NCI-H524 (cell line): ENCODE results near the gene PRDM1.

ENCODE experiments used
- DNase-seq, 2 experiments: peaks; one replicate each; lab custom pipeline; 2025; lab: John Stamatoyannopoulos, UW

PRDM1 gene

DNA sequence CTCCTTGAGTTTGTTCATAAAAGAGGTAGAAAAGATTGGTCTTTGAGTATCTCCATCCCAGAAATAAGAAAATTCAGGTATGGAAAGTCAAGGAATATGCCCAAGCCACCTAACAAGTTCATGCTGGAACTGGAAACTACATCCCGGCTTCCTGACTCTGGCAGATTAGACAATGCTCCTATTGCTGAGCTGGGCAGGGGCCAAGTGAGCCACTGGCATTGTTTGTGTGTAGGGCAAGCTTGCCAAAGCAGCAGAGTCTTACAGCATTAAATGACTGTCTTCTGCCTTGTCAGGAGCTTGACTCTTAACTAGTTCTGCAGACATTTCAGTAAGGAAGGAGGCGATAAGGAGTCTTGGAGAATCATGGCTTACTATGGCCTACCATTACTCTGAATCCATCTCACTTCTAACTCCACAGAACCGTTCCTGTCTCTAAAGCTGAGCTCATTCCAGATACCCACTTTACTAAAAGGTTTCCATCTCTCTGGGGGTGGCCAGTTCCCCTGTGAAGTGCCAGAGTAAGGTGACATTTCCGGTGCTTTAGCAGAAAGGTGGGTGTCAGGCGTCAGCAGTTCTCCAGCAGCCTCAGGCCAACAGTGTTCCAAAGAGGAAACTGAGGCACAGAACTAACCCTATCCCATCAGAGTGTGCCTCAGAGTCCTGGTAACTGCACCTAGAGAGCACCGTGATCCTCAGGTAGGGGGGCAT is 30.1 kb downstream of the PRDM1 start:
- no peak for DNase-seq

DNA sequence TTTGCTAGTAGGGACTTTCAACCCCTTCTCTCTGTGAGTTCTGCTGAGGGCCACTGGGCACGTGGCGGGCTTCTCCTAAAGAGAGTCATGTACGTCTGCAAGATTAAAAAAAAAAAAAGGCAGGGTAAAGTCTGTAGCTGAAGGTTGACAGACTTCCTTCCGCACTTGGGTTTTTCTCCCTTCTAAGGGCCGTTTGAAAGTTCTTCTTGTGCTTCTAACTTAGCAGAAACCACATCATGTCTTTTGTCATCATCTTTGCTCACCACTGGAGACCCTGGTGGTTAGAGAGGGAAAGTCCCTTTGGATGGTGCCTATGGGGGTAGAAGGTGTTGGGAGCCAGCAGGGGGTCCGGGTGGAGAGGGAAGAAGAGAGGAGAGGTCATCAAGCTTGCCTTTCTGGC is 31.4 kb downstream of the PRDM1 start:
- DNase-seq: no peak

- DNase-seq: no peak
Observed at GRCh38 chr6:106118835-106119431, 32.8 kb downstream of the PRDM1 start.

- no peak for DNase-seq
Observed at GRCh38 chr6:106119546-106119945, 33.4 kb downstream of the PRDM1 start.

GRCh38 chr6:106120006-106120405 is 33.9 kb downstream of the PRDM1 start:
- no peak for DNase-seq

- DNase-seq: no peak
Observed at GRCh38 chr6:106120406-106120805, 34.3 kb downstream of the PRDM1 start.

DNA sequence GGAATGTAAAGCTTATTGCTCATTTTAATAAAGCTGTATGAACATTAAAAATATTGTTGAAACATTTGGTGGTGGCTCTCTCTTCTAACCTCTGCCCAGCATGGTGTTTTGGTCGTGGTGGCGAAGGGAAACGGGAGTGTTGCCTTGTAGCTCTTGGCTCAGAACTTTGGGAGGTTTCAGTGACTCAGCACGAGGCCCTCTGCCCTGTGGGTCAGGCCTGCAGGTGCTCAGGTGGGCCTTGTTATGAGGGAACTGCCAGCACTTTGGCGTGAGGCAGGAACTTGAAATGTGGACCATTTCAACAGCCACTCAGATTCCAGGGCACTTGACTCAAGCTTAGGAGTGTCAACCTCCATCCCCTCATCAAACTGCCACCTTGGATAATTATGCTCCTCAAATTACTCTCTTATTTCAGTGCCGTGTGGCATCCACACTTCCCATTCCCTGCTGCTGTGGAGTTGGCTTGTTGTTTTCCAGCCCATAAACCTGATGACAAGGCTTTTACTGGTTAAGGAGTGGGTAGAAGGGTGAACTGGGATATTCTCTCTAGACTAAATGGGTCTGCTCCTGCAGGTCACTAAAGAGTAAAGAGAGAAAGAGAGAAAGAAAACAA is 36.3 kb downstream of the PRDM1 start:
- no peak for DNase-seq

DNA sequence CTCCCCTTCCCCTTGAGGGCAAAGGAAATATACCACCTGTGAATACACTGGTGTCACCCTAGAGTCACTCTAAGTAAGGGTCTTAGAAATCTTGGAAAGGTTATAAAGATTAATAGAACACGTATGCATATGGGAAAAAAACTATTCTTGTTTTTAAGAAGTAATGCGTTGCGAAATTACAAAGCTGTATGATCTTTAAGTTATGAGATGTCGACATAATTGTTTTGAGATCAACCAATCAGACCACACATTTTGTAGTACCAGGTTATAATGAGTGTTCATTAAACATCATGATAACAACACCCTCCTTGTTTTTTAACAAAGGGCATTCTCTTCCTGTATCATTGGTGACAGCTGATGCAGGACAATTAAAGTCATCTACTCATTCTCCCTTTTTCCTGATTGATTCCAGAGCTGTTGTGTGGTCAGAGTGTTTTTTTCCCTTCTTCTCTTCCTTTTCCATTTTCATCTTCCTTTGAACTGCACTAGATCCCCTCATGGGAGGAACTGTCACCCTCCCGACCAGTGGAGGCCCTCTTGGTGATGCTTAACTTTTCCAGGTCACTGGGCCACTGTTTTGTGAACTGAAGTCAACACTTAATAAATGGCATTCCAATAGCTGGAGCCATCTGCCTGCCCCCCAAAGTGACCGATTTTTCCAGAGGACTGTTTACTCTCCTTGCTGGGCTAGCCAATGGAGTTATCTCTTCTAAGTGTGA is 37.0 kb downstream of the PRDM1 start:
- no peak for DNase-seq

GRCh38 chr6:106124015-106124414 is 37.9 kb downstream of the PRDM1 start:
- DNase-seq: no peak

- DNase-seq: no peak
Observed at GRCh38 chr6:106124437-106125430, 38.6 kb downstream of the PRDM1 start.

GRCh38 chr6:106125925-106126435 is 39.8 kb downstream of the PRDM1 start:
- no peak for DNase-seq

DNA sequence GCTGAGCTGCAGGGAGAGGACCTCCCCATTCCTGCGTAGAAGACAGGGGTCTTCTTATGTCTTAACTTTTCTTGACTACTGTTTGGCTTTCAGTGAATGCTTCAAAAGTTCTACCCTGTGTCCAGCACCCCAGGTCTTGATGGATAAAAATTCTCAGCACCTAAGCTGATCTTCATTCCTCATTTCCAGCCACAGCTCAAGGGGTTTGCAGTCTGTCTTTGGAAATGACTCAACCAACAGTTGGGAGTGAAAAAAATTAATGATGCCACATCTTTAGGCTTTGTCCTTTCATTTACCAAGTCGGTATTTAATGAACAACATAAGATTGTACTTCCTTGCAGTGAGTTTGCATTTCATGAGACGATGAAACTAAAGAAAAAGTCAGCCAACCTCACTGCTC is 40.3 kb downstream of the PRDM1 start:
- no peak for DNase-seq

DNA sequence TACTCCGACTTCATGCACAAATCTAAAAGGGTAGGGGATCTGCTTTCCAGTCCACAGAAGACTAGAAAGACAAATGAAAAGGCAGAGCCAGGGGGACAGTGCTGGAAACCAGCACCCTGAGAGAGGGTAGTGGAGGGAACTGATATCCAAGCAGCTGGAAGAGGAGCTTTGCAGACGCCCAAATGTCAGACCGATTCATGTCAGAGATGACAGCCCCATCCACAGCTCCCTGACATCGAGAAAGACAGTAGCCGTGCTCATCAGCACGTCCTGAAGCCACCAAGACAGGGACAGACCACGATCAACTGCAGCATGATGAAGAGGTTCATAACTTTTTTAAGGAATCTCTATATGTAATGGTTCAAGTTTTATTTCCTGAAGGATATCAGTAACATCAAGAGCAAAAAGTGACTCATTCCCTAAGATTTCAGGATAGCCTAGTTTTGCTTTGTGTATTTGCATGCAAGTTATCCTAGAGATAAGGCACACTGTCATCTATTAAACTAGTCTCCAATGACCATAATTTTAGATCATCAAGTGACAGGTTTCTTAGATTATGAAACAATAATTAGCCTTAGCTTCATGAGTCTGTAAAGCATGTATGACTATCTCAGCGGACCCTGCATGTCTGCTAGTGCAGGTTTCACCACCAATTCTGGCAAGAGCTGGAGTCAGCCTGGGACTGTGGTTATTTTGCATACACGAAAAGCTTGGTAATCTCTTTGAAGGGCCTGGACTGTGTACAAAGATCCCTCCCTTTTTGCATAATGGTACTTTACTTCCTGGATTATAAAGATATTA is 43.0 kb downstream of the PRDM1 start:
- DNase-seq: no peak

GRCh38 chr6:106132153-106132698 is 46.1 kb downstream of the PRDM1 start:
- no peak for DNase-seq

GRCh38 chr6:106133040-106133439 is 46.9 kb downstream of the PRDM1 start:
- no peak for DNase-seq

GRCh38 chr6:106134087-106134770 is 48.1 kb downstream of the PRDM1 start:
- DNase-seq: no peak

- no peak for DNase-seq
Observed at GRCh38 chr6:106134906-106135634, 48.9 kb downstream of the PRDM1 start.

DNA sequence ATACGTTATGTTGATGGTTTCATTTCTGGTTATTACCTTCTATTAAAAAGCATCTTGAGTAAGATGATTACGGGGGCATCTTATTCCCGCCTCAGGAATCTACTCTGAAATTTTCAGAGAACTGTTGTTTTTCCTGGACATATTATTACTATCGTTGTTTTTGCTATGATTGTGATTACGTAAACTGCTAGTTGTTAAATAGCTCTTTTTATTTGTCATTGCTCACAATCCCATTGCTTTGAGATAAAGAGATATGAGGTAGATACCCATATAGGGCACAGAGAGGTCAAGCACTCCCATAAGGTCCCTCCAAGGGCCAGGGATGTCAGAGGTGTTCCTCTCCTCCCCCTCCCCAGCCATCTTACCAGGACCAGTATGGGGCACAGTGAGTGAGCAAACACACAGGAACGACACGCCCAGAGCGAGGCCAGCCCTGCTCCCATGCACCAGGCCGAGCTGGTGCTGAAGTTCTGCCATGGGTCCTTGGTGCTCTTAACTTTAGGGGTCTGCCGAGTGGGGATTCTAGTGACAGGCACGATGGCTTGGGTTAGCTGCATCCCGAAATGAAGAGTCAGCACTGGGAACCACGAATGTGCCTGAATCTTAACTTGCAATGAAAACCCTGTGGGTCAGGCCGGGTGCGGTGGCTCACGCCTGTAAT is 49.9 kb downstream of the PRDM1 start:
- no peak for DNase-seq
